ENCODE measurements around the gene TRAPPC3L. TPM values are rescaled to one million over a fixed set of nuclear protein-coding genes. Genes with fewer than 3 reads are reported as not detected.

Gene TRAPPC3L
- total RNA-seq, 1 experiment from 2014 or later: not detected

- DNase-seq (ENCODE audit: low read depth, low spot score) (no peak), ATAC-seq (no peak)
- CTCF ChIA-PET: interaction anchor here (1.4 kb wide), 1 partner anchor 291 kb away, joined by 5 read pairs; no protein-coding TSS in a partner anchor
- in situ Hi-C loops (cut with HindIII; ENCODE audit: low pct_unique_long_range_greater_than_20kb, low sequenced_read_pairs) (no loop called here), intact Hi-C loops (cut with micrococcal nuclease; ENCODE audit: unreplicated experiment) (no loop called here)
- H3K9me3 ChIP-seq (ENCODE audit: control insufficient read depth, insufficient read depth, low read depth, low read length): no peaks in the 10 kb centered on the region
- no peaks in the 10 kb centered on the region; the same call in none of the 2 replicates for H3K4me1 ChIP-seq (ENCODE audit: control insufficient read depth, insufficient read depth, low read length)
- no peak overlapping the region for H3K4me3 ChIP-seq (ENCODE audit: low read depth in 2 of 2, low read length in 2 of 2)
- H3K27me3 ChIP-seq (ENCODE audit: control insufficient read depth, insufficient read depth, low read length): peaks cover 32% of the 10 kb centered on the region
- no peak overlapping the region for H3K27ac ChIP-seq (ENCODE audit: low read length)
- TF ChIP-seq POLR2AphosphoS5 (IDR thresholded peaks at IDR 0.05; ENCODE audit: low read depth, low read length) (no peak), REST (IDR thresholded peaks at IDR 0.05; ENCODE audit: insufficient read depth in 1 of 2, low read depth in 2 of 2, low read length in 1 of 2) (no peak), TCF7L2 (IDR thresholded peaks at IDR 0.05; ENCODE audit: low read depth, low read length) (no peak), CTCF (IDR thresholded peaks at IDR 0.05) (no peak), SIN3A (IDR thresholded peaks at IDR 0.05; ENCODE audit: borderline replicate concordance, insufficient read depth, low read depth, low read length) (no peak)
- no peaks in the 10 kb centered on the region for H3K36me3 ChIP-seq (ENCODE audit: control insufficient read depth, insufficient read depth, low read length)
- BruUV-seq (replicated peaks): no TSS peak
- POLR2A ChIA-PET: no interaction called here
Observed at GRCh38 chr6:116560130-116560529, 14.6 kb upstream of the TRAPPC3L start.

- Histone ChIP-seq H3K27me3 (ENCODE audit: control insufficient read depth, insufficient read depth, low read length) (peaks cover 33% of the 10 kb centered on the region), H3K27ac (ENCODE audit: low read length) (no peak overlapping the region), H3K4me3 (ENCODE audit: low read depth in 2 of 2, low read length in 2 of 2) (no peak overlapping the region), H3K36me3 (ENCODE audit: control insufficient read depth, insufficient read depth, low read length) (no peaks in the 10 kb centered on the region), H3K9me3 (ENCODE audit: control insufficient read depth, insufficient read depth, low read depth, low read length) (no peaks in the 10 kb centered on the region), H3K4me1 (ENCODE audit: control insufficient read depth, insufficient read depth, low read length) (no peaks in the 10 kb centered on the region; the same call in 1 of the 2 replicates)
- intact Hi-C loops (cut with micrococcal nuclease; ENCODE audit: unreplicated experiment): loop anchor here (5.0 kb wide), 1 partner anchor 271 kb away; no protein-coding TSS in a partner anchor
- peak; percentile 51 for DNase-seq (ENCODE audit: low read depth, low spot score)
- TF ChIP-seq POLR2AphosphoS5 (IDR thresholded peaks at IDR 0.05; ENCODE audit: low read depth, low read length) (no peak), SIN3A (IDR thresholded peaks at IDR 0.05; ENCODE audit: borderline replicate concordance, insufficient read depth, low read depth, low read length) (no peak), CTCF (IDR thresholded peaks at IDR 0.05) (no peak), REST (IDR thresholded peaks at IDR 0.05; ENCODE audit: insufficient read depth in 1 of 2, low read depth in 2 of 2, low read length in 1 of 2) (no peak)
- ATAC-seq: 0 out of 2 replicates have a peak, but pooled peaks have one; percentile 13
- CTCF ChIA-PET: no interaction called here
- POLR2A ChIA-PET: interaction anchor here (0.5 kb wide), 1 partner anchor 55 kb away, joined by 3 read pairs; no protein-coding TSS in a partner anchor
- no TSS peak for BruUV-seq (replicated peaks)
- in situ Hi-C loops (cut with HindIII; ENCODE audit: low pct_unique_long_range_greater_than_20kb, low sequenced_read_pairs): no loop called here
Observed at GRCh38 chr6:116557893-116558292, 12.4 kb upstream of the TRAPPC3L start.
